Stomach (tissue), 4 donors: ENCODE results near the gene COL25A1.

Source experiments
- CTCF ChIP-seq, 7 experiments: fragments of 450-650 bp in 4 of 7; fragments of 200-600 bp in 3 of 7; sonication (generic) in 3 of 7; IDR thresholded peaks; one replicate each; pipeline ENCODE4 v1.5.1; 2016 to 2019; ENCODE audit warnings: antibody characterized with exemption in 7 of 7, control low read depth in 2 of 7, mild to moderate bottlenecking in 1 of 7
- POLR2A ChIP-seq, 4 donors: fragments of 450-650 bp; IDR thresholded peaks; one replicate each; pipeline ENCODE4 v1.6.1; 2016; ENCODE audit warnings: antibody characterized with exemption in 4 of 4, control low read depth in 2 of 4, mild to moderate bottlenecking in 1 of 4, moderate library complexity in 1 of 4

- TF ChIP-seq CTCF (IDR thresholded peaks at IDR 0.05): no peak
- no peak for TF ChIP-seq POLR2A (IDR thresholded peaks at IDR 0.05)
Measured at GRCh38 chr4:108888769-108889168, 413.7 kb downstream of the COL25A1 start.
